Endothelial cell (in vitro differentiated cells): ENCODE measurements around the gene KIF2A. TPM values are rescaled to one million over a fixed set of nuclear protein-coding genes. Genes with fewer than 3 reads are reported as not detected.

Source experiments
- DNase-seq: peaks from one replicate; pipeline ENCODE4 v3.0.0; 2021; ENCODE audit warnings: low spot score
- H3K27ac Mint-ChIP-seq: one replicate; pipeline ENCODE4 v1.8.0; 2021; ENCODE audit warnings: mixed read lengths, inconsistent platforms; ENCODE audit not compliant: unreplicated experiment
- H3K27me3 Mint-ChIP-seq: one replicate; pipeline ENCODE4 v1.8.0; 2021; ENCODE audit warnings: mild to moderate bottlenecking, moderate library complexity, mixed read lengths, inconsistent platforms; ENCODE audit not compliant: unreplicated experiment
- H3K36me3 Mint-ChIP-seq: one replicate; pipeline ENCODE4 v1.8.0; 2021; ENCODE audit warnings: mild to moderate bottlenecking, low read depth, mixed read lengths, inconsistent platforms; ENCODE audit not compliant: unreplicated experiment
- H3K4me1 Mint-ChIP-seq: one replicate; pipeline ENCODE4 v1.8.0; 2021; ENCODE audit warnings: mild to moderate bottlenecking, mixed read lengths, inconsistent platforms; ENCODE audit not compliant: unreplicated experiment
- H3K4me3 Mint-ChIP-seq: one replicate; pipeline ENCODE4 v1.8.0; 2021; ENCODE audit warnings: mild to moderate bottlenecking, mixed read lengths, inconsistent platforms; ENCODE audit not compliant: unreplicated experiment
- H3K9me3 Mint-ChIP-seq: one replicate; pipeline ENCODE4 v1.8.0; 2021; ENCODE audit warnings: mixed read lengths, inconsistent platforms; ENCODE audit not compliant: unreplicated experiment
- CTCF ChIP-seq: fragments of 200-600 bp; sonication (generic); IDR thresholded peaks from one replicate; pipeline ENCODE4 v1.5.0; 2021; ENCODE audit warnings: antibody characterized with exemption; ENCODE audit not compliant: unreplicated experiment
- long read RNA-seq: library from polyadenylated mRNA; unstranded; transcript quantifications from one replicate; pipeline ENCODE4 v2.0.0, GENCODE V29; 2020; ENCODE audit not compliant: unreplicated experiment
- total RNA-seq: library from RNA; stranded (reverse); fragmentation: NEBNext Ultra II Directional; extraction: Animal tissue kit (Norgen Biotek cat#: 25700); gene quantifications from one replicate; pipeline ENCODE4 v1.2.1, GENCODE V29; 2021; ENCODE audit not compliant: unreplicated experiment

Gene KIF2A
- total RNA-seq: 56.8 TPM
- long read RNA-seq, partial matches to known transcripts: 4 of 12 reads
- long read RNA-seq, other reads (novel, unspliced or antisense): 4 of 12 reads

GRCh38 chr5:62305715-62306322 lies at the start of gene KIF2A:
Gene KIF2A, plus strand, starts transcription at chr5:62306206. Its CDS starts 267 bp downstream, at chr5:62306473.
- peak within 1 kb of the TSS; percentile 96 for H3K4me3 Mint-ChIP-seq
- DNase-seq: peak; percentile 89
- no peaks in the 10 kb centered on the region for H3K9me3 Mint-ChIP-seq
- H3K36me3 Mint-ChIP-seq: peaks cover 4% of the 10 kb centered on the region
- peaks cover 21% of the 10 kb centered on the region for H3K4me1 Mint-ChIP-seq
- H3K27ac Mint-ChIP-seq: peak within 1 kb of the TSS; percentile 87
- TF ChIP-seq CTCF: no peak
- H3K27me3 Mint-ChIP-seq: peaks cover 9% of the 10 kb centered on the region

GRCh38 chr5:62257020-62257367 lies 49.0 kb upstream of the KIF2A start:
- DNase-seq: no peak
- no peak overlapping the region for H3K4me3 Mint-ChIP-seq
- no peak for TF ChIP-seq CTCF
- H3K4me1 Mint-ChIP-seq: peaks cover 18% of the 10 kb centered on the region
- no peaks in the 10 kb centered on the region for H3K36me3 Mint-ChIP-seq
- no peak overlapping the region for H3K27ac Mint-ChIP-seq
- H3K9me3 Mint-ChIP-seq: no peaks in the 10 kb centered on the region
- H3K27me3 Mint-ChIP-seq: no peaks in the 10 kb centered on the region

GRCh38 chr5:62258654-62259053 lies 47.4 kb upstream of the KIF2A start:
- no peaks in the 10 kb centered on the region for H3K27me3 Mint-ChIP-seq
- TF ChIP-seq CTCF: no peak
- peaks cover 18% of the 10 kb centered on the region for H3K4me1 Mint-ChIP-seq
- no peak overlapping the region for H3K4me3 Mint-ChIP-seq
- no peaks in the 10 kb centered on the region for H3K36me3 Mint-ChIP-seq
- no peak for DNase-seq
- no peak overlapping the region for H3K27ac Mint-ChIP-seq
- no peaks in the 10 kb centered on the region for H3K9me3 Mint-ChIP-seq

- peak overlapping the region; percentile 17 for H3K4me3 Mint-ChIP-seq
- H3K9me3 Mint-ChIP-seq: no peaks in the 10 kb centered on the region
- TF ChIP-seq CTCF: no peak
- no peak overlapping the region for H3K27ac Mint-ChIP-seq
- H3K27me3 Mint-ChIP-seq: no peaks in the 10 kb centered on the region
- DNase-seq: no peak
- peaks cover 12% of the 10 kb centered on the region for H3K4me1 Mint-ChIP-seq
- no peaks in the 10 kb centered on the region for H3K36me3 Mint-ChIP-seq
Observed at GRCh38 chr5:62259699-62260250, 46.2 kb upstream of the KIF2A start.

GRCh38 chr5:62260513-62260912 lies 45.5 kb upstream of the KIF2A start:
- Mint-ChIP-seq H3K27me3 (no peaks in the 10 kb centered on the region), H3K4me1 (peaks cover 10% of the 10 kb centered on the region), H3K4me3 (no peak overlapping the region), H3K27ac (no peak overlapping the region), H3K36me3 (no peaks in the 10 kb centered on the region), H3K9me3 (no peaks in the 10 kb centered on the region)
- no peak for DNase-seq
- no peak for TF ChIP-seq CTCF
